NOMO-1 treated with dmso at 0.1 percent for 144 hours (cell line): ENCODE results near the gene PAXIP1.
"Not testable (repeated sequence)": the region's sequence is repeated elsewhere in the genome, so short reads cannot be mapped to it uniquely, and the experiment has no call there.

Source experiments
- DNase-seq: peaks from one replicate; lab custom pipeline; 2025; ENCODE audit not compliant: unreplicated experiment; lab: John Stamatoyannopoulos, UW

Gene PAXIP1, protein sequence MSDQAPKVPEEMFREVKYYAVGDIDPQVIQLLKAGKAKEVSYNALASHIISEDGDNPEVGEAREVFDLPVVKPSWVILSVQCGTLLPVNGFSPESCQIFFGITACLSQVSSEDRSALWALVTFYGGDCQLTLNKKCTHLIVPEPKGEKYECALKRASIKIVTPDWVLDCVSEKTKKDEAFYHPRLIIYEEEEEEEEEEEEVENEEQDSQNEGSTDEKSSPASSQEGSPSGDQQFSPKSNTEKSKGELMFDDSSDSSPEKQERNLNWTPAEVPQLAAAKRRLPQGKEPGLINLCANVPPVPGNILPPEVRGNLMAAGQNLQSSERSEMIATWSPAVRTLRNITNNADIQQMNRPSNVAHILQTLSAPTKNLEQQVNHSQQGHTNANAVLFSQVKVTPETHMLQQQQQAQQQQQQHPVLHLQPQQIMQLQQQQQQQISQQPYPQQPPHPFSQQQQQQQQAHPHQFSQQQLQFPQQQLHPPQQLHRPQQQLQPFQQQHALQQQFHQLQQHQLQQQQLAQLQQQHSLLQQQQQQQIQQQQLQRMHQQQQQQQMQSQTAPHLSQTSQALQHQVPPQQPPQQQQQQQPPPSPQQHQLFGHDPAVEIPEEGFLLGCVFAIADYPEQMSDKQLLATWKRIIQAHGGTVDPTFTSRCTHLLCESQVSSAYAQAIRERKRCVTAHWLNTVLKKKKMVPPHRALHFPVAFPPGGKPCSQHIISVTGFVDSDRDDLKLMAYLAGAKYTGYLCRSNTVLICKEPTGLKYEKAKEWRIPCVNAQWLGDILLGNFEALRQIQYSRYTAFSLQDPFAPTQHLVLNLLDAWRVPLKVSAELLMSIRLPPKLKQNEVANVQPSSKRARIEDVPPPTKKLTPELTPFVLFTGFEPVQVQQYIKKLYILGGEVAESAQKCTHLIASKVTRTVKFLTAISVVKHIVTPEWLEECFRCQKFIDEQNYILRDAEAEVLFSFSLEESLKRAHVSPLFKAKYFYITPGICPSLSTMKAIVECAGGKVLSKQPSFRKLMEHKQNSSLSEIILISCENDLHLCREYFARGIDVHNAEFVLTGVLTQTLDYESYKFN

DNA sequence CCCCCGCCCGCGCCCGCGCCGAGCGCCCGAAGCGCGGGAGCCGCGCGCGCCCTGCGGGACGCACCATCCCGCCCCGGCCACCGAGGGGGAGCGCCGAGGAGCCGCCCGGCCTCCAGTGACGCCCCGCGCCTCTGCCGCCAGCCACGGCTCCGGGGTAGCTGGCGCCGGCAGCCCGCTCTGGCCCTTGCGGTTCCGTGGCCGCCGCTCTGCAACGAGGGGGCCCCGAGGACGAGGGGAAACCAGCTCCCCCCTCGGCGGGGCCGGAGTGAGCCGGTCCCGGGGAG lies at the start of gene PAXIP1:
PAXIP1 (minus strand) TSS at position 33 of the 284 bp plus-strand sequence. CDS start 195 bp downstream, outside the sequence.
- DNase-seq: no peak

DNA sequence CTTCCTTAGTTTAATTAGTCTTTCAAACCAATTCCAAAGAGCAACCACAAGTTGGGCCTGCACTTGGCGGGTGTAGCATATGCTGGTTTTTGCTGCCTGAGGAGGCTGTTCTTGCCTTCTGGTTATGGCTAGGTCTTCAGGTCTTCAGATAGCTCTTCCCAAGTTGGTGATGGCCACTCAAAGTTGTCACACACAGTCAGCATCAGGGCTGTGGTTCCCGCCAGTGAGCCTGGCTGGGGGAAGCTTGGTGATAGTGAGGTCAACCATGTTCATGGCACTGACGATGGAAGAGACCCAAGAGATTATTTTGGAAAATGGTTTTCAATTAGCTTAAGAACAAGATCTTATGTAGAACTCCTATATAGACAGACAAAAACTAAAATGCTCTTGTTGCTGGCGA lies 48.4 kb upstream of the PAXIP1 start:
- no peak for DNase-seq

DNA sequence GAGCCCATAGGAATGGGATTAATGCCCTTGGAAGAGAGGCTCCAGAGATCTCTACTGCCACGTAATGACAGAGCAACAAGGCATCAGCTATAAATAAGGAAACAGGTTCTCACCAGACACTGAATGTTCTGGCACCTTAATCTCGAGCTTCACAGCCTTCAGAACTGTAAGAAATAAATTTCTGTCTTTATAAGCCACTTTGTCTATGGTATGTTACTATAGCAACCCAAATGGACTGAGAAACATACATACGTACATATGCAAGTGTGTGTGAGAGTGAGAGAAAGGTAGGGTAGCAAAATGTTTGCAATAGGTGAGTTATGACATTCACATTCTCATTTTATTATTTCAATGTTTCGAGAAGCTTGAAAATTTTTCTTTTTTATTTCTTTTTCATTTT lies 45.1 kb upstream of the PAXIP1 start:
- DNase-seq: no peak

DNA sequence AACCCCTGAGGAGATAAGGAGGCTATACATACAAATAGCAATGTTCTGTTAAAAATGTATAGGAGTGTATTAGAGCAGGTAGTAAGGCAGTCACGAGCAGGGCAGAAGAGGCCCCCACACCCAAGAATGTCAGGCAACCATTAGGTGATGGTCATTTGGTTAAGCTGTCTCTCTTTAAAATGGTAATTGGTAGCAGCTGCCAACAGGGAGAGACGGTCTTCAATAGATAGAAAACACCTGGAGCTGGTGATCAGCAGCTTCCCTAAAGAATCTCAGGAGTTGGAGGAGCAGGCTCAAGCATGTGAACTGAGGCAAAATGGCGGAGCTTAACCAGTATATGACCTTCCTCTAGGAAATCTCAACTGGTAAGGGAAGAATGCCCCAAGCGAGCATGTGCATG lies 40.8 kb upstream of the PAXIP1 start:
- DNase-seq: no peak

DNA sequence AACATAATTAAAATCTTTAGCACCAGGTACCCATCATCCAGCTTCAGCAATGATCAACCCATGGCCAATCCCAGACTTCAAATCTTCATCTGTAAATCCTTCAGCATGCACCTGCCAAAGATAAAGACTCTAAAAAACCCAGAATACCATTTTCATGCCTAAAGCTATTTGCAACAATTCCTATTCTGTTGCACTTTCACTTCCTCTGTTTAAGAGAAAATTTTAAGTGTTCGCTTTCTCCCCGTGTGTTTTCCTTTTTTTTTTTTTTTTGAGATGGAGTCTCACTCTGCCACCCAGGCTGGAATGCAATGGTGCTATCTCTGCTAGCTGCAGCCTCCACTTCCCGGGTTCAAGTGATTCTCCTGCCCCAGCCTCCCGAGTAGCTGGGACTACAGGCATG lies 35.4 kb upstream of the PAXIP1 start:
- no peak for DNase-seq

DNA sequence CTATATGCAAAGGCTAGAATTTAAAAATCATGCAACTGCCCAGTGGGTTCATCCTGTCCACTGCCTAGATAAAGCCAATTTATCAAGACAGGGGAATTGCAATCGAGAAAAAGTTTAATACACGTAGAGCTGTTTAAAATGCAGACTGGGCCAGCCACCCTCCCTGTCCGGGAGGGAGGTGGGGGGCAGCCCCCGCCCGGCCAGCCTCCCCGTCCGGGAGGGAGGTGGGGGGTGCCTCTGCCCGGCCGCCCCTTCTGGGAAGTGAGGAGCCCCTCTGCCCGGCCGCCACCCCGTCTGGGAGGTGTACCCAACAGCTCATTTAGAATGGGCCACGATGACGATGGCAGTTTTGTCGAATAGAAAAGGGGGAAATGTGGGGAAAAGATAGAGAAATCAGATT lies 31.6 kb upstream of the PAXIP1 start:
- DNase-seq: not testable (repeated sequence)

DNA sequence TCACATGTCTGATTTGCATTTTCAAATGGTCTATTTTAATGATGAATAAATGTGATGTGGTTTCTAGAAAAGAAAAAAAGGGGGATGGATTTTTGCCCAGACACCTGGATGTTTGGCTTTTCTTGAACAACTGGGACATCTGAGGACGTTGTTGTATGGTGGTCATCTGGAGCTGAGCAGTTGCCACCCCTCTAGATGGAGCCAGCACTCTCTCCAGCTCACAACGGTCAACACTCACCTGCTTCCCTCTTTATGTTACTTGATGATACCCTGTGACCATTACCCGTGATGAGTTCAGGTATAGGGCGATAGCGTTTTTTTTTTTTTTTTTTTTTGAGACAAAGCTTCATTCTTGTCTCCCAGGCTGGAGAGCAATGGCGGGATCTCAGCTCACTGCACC lies 30.1 kb upstream of the PAXIP1 start:
- no peak for DNase-seq

DNA sequence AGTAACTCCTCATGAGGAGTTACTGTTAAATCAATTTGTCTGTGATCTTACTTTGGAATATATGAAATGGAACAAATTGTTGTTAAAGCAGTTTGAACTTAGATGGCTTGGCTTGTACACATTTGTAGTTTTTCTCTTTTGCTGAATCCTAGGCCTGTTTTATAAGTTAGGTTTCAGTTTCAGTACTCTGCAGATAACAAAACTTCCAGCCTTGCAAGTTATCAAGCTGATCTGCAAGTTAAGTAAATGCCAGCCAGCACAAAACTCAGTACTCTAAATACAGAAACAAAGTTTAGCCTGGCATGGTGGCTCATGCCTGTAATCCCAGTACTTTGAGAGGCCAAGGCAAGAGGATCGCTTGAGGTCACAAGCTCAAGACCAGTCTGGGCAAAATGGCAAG lies 25.0 kb upstream of the PAXIP1 start:
- DNase-seq: no peak

DNA sequence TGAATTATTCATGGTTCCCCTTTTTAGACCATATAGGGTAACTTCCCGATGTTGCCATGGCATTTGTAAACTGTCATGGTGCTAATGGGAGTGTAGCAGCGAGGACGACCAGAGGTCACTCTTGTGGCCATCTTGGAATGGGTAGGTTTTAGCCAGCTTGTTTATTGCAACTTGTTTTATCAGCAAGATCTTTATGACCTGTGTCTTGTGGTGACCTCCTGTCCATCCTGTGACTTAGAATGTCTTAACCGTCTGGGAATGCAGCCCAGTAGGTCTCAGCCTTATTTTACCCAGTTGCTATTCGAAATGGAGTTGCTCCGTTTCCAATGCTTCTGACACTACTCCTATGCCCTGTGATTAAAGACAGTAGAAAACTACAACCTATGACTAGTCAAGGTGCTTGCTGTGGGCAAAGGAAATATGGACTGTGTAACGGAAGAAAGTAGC lies 18.8 kb upstream of the PAXIP1 start:
- no peak for DNase-seq

DNA sequence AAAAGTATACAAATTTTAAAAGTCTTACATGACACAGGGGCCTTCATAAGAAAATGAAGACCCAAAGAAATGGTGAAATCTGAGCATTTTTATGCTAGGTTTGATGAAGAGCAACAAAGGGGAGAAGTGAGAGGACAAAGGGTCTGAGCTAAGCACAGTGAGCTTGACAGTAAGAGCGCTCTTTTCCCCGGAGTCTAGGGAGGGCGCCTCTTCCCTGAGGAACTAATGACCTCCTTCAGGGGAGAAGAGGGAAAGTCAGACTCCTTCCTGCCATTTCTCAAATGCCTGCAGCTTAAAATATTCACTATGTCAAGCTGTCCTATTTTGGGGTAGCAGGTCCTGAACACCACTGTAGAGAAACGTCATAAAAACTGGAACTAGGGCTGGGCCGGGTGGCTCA lies 18.1 kb upstream of the PAXIP1 start:
- no peak for DNase-seq

DNA sequence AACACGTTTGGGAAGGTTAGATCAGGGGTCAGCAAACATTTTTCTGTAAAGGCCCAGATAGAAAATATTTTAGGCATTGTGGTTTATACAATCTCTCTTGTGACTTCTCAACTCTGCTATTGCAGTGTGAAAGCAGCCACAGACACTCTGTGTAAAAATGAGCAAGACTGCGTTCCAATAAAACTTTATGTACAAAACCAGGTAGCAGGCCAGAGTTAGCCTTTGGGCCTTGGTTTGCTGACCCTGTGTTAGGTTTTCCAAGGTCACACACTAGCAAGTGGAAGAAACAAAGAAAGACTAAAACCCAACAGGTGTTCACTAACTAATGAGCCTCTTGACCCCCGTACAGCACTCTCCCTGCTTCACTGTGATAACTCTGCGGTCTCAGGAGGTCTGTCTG lies 14.9 kb upstream of the PAXIP1 start:
- DNase-seq: no peak

DNA sequence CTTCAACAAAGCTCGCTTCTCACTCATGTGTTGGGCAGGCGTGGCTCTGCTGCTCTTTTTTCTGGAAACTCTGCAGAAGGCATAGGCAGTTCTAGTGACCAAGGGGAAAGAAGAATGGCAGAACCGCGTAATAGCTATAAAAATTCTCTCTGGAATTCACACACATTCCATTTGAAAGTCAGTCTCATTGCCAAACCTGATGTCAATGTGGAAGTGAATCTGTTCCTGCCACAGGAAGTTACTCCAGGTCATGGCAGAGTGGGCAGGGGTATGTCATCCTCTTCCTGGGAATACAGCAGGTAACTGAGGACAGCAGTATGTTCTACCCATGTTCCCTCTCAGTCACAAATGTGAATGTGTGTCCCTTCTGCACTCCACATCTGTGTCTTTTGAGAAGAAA lies 8.2 kb upstream of the PAXIP1 start:
- no peak for DNase-seq

DNA sequence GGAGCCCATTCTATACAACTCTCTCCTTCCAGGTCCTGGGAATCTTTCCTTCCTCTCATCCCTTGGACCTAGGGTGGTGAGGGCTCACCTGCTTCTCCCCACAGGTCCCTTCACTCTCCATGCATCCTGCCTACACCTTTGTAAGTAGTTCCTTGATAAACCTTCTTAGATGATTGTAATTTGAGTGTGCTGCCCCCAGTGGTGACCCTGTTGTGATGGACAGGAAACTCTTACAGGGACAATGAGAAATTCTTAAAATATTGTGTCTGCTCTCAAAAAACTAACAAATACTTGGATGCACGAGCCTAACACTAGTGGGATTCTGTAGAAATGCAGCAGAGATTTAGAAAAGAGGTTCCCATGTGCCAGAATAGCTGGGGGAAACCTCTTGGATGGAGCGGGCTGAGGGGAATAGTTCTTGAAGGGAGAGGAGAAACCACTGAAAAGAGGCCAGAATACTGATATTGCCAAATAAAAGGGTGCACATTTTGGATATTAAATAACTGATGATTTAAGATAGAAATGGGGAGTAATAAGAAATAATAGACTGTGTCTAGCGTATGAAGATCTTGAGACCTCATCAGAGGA lies 6.7 kb upstream of the PAXIP1 start:
- DNase-seq: no peak

DNA sequence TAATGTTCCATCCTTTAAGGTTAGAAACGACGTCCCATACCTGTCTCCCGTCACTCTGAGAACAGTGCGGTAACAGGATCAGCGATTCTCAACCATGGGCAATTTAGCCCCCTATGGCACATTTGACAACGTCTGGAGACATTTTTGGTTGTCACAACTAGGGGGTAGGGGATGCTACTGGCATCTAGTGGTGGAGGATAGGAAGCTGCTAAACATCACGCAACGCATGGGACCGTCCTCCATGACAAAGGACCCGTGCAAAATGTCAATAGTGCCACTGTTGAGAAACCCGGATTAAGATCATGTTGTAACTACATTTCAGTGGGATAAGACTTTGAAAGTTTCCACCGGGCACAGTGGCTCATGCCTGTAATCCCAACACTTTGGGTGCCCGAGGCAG lies 5.0 kb upstream of the PAXIP1 start:
- no peak for DNase-seq

DNA sequence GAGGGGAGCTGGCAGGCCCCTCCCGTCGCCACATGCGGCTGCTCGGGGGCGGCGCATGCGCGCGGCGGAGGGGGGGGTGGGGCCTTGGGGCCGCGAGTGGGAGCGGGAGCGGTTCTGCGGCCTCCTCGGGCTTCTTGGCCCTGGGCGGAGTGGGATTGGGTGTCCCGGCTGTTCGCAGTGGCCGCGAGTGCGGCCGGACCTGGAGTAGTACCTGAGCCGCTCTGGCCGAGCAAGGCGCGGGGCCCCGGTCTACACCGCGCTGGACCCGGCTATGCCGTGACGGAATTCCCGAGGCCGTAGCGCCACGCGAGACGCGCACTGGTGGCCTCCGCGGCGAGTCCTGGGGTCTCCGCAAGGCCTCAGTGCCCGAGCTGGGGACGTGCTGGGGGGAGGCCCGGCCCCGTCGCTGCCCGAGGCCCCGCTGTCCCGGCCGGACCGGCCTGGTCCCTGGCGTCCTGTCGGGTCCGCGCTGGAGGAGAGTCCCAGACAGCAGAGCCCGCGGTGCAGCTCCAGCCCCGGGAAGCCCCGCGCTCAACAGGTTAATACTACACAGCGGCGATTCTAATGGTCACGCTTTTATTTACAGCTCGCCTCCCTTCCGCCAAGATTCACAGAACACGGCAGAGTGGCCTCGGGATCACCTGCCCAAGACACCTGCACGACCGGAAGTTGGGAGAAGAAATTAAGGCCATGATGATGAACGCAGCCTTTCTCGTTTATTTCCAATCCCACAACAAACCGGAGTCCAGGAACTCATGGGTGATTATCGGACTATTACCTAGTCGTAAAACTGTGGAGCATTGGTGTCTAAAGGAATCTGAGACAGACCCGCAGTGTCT lies 671 bp upstream of the PAXIP1 start:
- DNase-seq: peak; percentile 42

DNA sequence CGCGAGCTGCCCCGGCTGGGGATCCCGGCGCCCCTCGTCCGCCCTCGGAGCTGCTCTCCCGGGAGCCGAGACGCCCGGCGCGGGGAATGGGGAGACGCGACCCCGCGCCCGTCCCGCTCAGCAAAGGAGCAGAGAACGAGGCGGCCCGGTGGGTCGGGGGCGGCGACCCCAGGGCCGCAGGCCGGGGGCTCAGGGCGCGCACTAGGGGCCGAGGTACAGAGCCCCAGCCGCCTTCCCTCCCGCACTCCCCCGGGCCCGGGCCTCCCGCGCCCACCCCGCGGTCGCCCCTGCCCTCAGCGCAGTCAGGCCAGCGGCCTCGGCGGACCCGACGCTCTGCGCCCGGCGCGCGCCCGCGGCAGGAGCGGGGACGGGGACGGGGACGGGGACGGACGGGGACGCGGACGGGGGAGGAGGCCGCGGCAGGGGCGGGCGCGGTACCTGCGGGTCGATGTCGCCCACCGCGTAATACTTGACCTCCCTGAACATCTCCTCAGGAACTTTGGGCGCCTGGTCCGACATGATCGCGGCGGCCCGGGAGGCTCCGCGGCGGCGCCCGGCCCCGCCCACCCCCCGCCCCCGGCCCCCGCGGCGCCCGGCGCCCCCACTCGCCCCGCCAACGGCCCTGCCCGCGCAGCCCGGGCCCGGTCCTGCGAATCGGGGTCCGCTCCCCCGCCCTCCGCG lies 373 bp downstream of the PAXIP1 start:
- DNase-seq: no peak

DNA sequence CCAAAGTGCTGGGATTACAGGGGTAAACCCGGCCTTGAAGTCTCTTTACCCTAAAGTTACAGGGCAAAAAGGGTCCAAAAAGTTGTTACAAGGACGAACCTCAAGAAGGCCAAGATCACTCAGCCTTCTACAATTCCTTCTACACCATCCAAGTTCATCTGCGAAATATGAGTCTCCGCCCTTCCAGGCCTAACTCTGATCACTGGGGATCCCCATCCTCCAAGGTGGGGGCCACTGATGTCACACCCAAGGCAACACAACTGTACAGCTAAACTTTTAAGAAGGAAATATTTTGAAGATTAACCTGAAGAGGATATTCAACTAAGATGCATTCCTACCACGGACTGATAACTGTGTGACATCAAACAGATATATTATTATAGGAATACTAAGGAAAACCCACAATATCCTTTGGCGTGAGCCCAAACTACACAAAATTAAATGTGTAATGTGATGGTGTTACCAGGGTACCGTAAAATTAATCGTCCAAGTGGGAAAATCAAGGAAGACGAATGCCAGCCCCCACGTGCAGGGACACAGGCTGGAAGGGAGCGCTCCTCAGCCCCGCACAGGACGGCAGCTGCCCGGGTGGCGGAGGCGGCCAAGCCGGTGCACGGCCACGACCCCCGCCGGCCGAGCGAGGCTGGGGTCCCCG lies 1.0 kb downstream of the PAXIP1 start:
- no peak for DNase-seq

DNA sequence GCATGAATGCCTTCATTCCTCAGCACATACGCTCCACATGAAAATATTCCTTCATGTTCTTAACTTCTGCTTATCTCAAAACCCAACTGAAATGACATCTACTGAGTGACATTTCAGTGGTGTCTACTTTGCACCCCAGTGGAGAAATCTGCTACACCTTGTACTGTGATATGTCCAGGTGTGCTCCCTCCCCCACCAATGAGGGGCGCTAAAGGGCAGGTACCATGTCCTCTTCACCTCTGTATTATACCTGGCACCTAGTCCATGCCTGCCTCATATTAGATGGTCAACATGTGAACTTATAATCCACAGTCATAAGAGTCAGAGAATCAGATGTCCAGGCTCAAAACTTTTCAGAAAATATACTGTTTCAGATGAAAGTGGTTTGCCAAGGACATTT lies 2.1 kb downstream of the PAXIP1 start:
- no peak for DNase-seq

DNA sequence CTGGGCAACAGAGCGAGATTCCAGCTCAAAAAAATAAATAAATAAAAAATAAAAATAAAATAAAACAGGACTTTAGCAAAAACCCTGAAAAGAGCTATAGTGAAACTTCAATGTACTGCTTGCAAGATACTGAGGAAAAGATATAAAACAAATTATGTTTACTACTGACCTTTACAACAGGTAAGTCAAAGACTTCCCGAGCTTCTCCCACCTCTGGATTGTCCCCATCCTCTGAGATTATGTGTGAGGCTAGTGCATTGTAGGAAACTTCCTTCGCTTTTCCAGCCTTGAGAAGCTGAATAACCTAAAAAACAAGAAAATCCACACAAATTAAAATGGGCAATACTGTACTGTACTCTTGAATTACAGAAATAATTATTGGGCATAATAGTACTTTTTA lies 4.4 kb downstream of the PAXIP1 start:
- DNase-seq: no peak
